GM12874 (cell line): Measurements from ENCODE around the gene SLC7A5.

Source experiments
- TF ChIP-seq, protein P1 (sequence below): IDR thresholded peaks from 2 replicates; pipeline ENCODE4 v1.5.1; 2011; ENCODE audit warnings: low read depth, mild to moderate bottlenecking, control low read depth, low read length, moderate library complexity; ENCODE audit not compliant: insufficient read depth

Gene SLC7A5

GRCh38 chr16:87854053-87854906, 15.0 kb downstream of the SLC7A5 start:
- TF ChIP-seq, protein P1, sequence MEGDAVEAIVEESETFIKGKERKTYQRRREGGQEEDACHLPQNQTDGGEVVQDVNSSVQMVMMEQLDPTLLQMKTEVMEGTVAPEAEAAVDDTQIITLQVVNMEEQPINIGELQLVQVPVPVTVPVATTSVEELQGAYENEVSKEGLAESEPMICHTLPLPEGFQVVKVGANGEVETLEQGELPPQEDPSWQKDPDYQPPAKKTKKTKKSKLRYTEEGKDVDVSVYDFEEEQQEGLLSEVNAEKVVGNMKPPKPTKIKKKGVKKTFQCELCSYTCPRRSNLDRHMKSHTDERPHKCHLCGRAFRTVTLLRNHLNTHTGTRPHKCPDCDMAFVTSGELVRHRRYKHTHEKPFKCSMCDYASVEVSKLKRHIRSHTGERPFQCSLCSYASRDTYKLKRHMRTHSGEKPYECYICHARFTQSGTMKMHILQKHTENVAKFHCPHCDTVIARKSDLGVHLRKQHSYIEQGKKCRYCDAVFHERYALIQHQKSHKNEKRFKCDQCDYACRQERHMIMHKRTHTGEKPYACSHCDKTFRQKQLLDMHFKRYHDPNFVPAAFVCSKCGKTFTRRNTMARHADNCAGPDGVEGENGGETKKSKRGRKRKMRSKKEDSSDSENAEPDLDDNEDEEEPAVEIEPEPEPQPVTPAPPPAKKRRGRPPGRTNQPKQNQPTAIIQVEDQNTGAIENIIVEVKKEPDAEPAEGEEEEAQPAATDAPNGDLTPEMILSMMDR: no peak

- TF ChIP-seq, protein P1: no peak
Measured at GRCh38 chr16:87853411-87854052, 15.8 kb downstream of the SLC7A5 start.

DNA sequence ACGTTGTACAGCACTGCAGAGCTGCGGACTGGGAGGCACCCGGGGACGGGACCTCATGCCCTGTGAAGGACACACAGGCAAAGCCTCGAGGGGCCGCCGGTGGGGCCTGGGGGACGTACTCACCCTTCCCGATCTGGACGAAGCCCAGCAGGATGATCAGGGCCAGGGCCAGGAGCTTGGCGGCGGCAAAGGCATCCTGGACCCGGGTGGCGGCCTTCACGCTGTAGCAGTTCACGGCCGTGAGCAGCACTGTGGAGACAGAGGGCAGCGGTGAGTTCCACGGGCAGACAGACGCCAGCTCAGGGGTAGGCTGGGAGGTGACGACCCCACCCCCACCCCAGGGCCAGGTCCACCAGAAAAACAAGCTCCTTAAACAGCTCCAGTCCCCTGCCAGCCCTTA, 17.7 kb downstream of the SLC7A5 start:
- TF ChIP-seq, protein P1: no peak

GRCh38 chr16:87851141-87851587, 18.1 kb downstream of the SLC7A5 start:
- TF ChIP-seq, protein P1: no peak

DNA sequence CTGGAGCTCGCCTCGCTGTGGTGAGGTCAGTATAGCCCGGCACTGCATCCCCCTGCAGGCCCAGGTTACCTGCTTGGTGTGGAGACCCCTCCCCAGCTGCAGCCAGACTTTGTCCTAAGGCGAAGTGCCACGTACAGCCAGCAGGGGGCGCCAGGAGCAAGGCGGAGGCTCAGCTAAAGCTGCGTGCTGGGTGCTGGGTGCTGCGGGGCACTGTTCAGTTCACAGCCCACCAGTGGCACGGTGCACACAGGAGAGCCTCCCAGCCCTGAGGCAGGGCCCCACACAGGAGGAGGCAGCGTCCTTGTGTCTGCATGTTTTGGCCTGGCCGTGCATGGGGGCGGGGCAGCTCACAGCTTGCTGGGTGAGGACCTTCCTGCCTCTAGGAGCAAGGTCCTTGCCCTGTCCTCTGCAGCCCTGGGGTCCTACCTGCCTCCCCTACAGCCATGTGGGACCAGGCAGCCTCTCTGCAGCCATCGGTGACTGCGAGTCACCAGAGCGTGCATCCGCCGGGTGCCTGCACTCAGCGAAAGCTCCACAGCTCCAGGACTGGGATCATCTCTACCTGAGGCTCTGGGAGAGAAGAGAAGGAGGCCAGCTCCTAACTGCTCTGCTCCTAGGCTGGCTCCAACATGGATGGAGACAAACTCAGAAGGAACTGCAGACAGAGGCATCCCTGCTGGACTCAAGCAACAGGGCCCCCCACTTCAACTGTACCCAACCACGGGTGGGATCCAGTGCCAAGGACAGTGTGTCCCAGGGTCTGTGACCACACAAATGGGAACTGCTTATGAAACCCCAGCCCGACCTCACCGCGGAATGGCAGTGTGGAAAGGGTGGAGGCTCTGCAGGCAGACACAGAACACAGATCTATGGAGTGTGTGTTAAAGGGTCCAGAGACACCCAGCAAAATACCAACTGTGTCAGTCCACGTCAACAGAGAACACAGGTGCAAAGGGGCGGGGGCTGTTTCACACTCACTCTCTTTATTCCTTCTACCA, 19.0 kb downstream of the SLC7A5 start:
- TF ChIP-seq, protein P1: peak; percentile 98

DNA sequence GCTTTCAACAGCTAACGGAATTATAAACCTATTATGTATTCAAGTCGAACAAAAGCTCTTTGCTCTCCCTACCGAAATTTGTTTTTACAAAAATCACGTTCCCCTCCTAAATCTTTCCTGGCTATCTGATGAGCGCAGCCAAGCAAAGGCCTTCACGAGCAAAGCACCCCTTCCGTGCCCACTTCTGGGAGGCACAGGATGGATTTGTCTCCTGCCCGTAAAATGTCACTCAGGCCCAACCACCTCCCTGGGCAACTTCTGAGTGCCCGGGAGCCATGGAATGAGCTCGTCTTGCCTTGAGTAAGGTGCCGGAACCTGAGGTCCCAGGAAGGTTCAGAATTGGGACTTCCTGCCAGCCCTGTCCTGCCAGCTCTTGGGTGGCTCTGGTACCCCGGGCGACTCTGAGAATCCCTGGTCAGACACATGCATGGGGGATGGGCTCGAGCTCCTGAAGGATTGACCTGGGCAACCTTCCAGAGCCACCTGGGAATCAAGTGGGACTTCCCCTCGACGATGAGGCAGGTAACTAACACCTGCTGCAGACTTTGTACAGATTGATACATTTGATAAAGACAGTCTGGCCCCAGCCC, 19.8 kb downstream of the SLC7A5 start:
- TF ChIP-seq, protein P1: no peak
